HepG2 (cell line): ENCODE data around the gene GPSM1.

Experiments used
- CBFB ChIP-seq: sonication (generic); formaldehyde crosslinking; IDR thresholded peaks from 2 replicates; pipeline ENCODE4 v1.4.0; 2020; ENCODE audit warnings: missing genetic modification reagents
- TF ChIP-seq, protein P1 (sequence below): sonication (generic); formaldehyde crosslinking; IDR thresholded peaks from 2 replicates; pipeline ENCODE4 v1.5.0; 2020; ENCODE audit warnings: mild to moderate bottlenecking, missing genetic modification reagents, moderate library complexity
- TF ChIP-seq, protein P2 (sequence below): sonication (generic); formaldehyde crosslinking; IDR thresholded peaks from 2 replicates; pipeline ENCODE4 v1.4.0; 2020; ENCODE audit warnings: missing genetic modification reagents

DNA sequence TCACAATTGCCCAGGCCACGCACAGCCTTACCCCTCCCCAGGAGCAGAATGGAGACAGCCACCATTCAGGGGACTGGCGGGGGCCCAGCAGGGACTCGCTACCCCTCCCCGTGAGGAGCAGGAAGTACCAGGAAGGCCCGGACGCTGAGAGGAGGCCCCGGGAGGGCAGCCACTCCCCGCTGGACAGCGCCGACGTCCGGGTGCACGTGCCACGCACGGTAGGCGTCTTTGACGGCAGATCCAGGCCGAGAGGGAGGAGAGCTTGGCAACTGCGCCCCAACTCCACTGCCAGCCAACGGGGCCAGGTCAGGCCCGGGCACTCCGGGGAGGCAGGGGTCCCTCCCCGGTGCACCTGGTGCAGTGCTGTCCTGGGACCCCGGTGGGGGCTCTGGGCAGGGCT is 22.2 kb downstream of the GPSM1 start:
- TF ChIP-seq CBFB (CRISPR knock-in tag): no peak
- TF ChIP-seq, protein P1, sequence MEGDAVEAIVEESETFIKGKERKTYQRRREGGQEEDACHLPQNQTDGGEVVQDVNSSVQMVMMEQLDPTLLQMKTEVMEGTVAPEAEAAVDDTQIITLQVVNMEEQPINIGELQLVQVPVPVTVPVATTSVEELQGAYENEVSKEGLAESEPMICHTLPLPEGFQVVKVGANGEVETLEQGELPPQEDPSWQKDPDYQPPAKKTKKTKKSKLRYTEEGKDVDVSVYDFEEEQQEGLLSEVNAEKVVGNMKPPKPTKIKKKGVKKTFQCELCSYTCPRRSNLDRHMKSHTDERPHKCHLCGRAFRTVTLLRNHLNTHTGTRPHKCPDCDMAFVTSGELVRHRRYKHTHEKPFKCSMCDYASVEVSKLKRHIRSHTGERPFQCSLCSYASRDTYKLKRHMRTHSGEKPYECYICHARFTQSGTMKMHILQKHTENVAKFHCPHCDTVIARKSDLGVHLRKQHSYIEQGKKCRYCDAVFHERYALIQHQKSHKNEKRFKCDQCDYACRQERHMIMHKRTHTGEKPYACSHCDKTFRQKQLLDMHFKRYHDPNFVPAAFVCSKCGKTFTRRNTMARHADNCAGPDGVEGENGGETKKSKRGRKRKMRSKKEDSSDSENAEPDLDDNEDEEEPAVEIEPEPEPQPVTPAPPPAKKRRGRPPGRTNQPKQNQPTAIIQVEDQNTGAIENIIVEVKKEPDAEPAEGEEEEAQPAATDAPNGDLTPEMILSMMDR (CRISPR knock-in tag): no peak
- TF ChIP-seq, protein P2, sequence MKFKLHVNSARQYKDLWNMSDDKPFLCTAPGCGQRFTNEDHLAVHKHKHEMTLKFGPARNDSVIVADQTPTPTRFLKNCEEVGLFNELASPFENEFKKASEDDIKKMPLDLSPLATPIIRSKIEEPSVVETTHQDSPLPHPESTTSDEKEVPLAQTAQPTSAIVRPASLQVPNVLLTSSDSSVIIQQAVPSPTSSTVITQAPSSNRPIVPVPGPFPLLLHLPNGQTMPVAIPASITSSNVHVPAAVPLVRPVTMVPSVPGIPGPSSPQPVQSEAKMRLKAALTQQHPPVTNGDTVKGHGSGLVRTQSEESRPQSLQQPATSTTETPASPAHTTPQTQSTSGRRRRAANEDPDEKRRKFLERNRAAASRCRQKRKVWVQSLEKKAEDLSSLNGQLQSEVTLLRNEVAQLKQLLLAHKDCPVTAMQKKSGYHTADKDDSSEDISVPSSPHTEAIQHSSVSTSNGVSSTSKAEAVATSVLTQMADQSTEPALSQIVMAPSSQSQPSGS (CRISPR knock-in tag): no peak
